ENCODE results near the gene ZNF500. TPM values are rescaled to one million over a fixed set of nuclear protein-coding genes. Genes with fewer than 3 reads are reported as not detected.

ZNF500 gene
- total and polyA plus RNA-seq, 2 donors from 2014 or later, result 4.9 to 18.3 TPM

GRCh38 chr16:4783951-4784336 is 17.0 kb upstream of the ZNF500 start:
- H3K4me3 ChIP-seq (ENCODE audit: low read length in 3 of 3), result no peak overlapping the region
- DNase-seq (no peak), FAIRE-seq (no peak)
- no peak overlapping the region for H3K9ac ChIP-seq (ENCODE audit: low read length in 3 of 3)
- no peaks in the 10 kb centered on the region for H3K4me1 ChIP-seq (ENCODE audit: control insufficient read depth in 2 of 3, insufficient read depth in 2 of 3, low read depth in 1 of 3, low read length in 3 of 3)
- H3K36me3 ChIP-seq (ENCODE audit: control insufficient read depth in 2 of 3, insufficient read depth in 3 of 3, low read length in 3 of 3), result no peaks in the 10 kb centered on the region
- H3K27me3 ChIP-seq (ENCODE audit: control insufficient read depth, insufficient read depth, low read length), result no peaks in the 10 kb centered on the region
- intact Hi-C loops (cut with DNase I), result no loop called here
- no peak for TF ChIP-seq CTCF (IDR thresholded peaks at IDR 0.05; ENCODE audit: borderline replicate concordance, extremely low read depth, insufficient read depth)
- H3K27ac ChIP-seq (ENCODE audit: low read depth in 2 of 2, low read length in 2 of 2), result no peak overlapping the region
- H3K9me3 ChIP-seq (ENCODE audit: control insufficient read depth in 2 of 3, insufficient read depth in 1 of 3, low read length in 3 of 3), result no peaks in the 10 kb centered on the region

DNA sequence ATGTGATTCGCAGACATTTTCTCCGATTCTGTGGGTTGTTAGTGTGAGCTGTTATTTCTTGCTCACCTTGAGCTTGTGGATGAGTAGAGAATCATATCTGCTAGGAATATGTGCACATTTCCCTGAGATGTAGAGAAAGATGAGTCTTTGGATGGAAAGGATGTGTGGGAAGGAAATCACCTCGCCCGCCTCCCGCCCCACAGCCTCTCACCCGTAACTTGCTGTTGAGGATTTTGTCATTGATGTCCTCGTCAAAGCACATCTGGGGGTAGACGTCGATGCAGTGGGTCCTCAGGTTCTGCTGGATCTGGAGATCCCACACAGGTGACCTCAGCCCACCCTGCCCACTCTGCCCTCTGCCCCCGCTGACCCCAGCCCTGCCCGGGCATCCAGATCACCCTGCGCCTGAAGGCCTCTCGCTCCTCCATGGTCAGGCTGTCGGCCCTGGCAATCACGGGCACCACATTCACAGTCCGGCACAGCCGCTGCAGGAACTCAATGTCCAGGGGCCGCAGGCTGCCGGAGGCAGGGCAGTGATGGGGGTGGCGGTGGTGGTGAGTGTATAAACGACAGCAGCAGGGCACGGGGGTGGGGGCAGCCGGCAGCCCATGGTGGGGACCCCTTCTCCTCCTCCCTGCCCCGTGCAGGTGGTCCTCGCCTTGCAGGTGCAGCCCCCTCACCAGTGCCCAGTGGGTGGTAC is 16.4 kb upstream of the ZNF500 start:
- DNase-seq (no peak), FAIRE-seq (no peak)
- intact Hi-C loops (cut with DNase I), result no loop called here

GRCh38 chr16:4780235-4780634 is 13.3 kb upstream of the ZNF500 start:
- Histone ChIP-seq H3K4me1 (ENCODE audit: control insufficient read depth in 2 of 3, insufficient read depth in 2 of 3, low read depth in 1 of 3, low read length in 3 of 3) (no peaks in the 10 kb centered on the region), H3K4me3 (ENCODE audit: low read length in 3 of 3) (no peak overlapping the region), H3K9ac (ENCODE audit: low read length in 3 of 3) (no peak overlapping the region), H3K36me3 (ENCODE audit: control insufficient read depth in 2 of 3, insufficient read depth in 3 of 3, low read length in 3 of 3) (no peaks in the 10 kb centered on the region), H3K27ac (ENCODE audit: low read depth in 2 of 2, low read length in 2 of 2) (no peak overlapping the region), H3K27me3 (ENCODE audit: control insufficient read depth, insufficient read depth, low read length) (no peaks in the 10 kb centered on the region), H3K9me3 (ENCODE audit: control insufficient read depth in 2 of 3, insufficient read depth in 1 of 3, low read length in 3 of 3) (no peaks in the 10 kb centered on the region)
- intact Hi-C loops (cut with DNase I), result no loop called here
- no peak for DNase-seq
- FAIRE-seq, result no peak
- TF ChIP-seq CTCF (IDR thresholded peaks at IDR 0.05; ENCODE audit: borderline replicate concordance, extremely low read depth, insufficient read depth), result no peak

More for the DNA sequence above, 16.4 kb upstream of the ZNF500 start:
- H3K9me3 ChIP-seq (ENCODE audit: control insufficient read depth in 2 of 3, insufficient read depth in 1 of 3, low read length in 3 of 3), result no peaks in the 10 kb centered on the region
- H3K27ac ChIP-seq (ENCODE audit: low read depth in 2 of 2, low read length in 2 of 2), result no peak overlapping the region
- H3K9ac ChIP-seq (ENCODE audit: low read length in 3 of 3), result no peak overlapping the region
- no peaks in the 10 kb centered on the region for H3K27me3 ChIP-seq (ENCODE audit: control insufficient read depth, insufficient read depth, low read length)
- H3K36me3 ChIP-seq (ENCODE audit: control insufficient read depth in 2 of 3, insufficient read depth in 3 of 3, low read length in 3 of 3), result no peaks in the 10 kb centered on the region
- H3K4me1 ChIP-seq (ENCODE audit: control insufficient read depth in 2 of 3, insufficient read depth in 2 of 3, low read depth in 1 of 3, low read length in 3 of 3), result no peaks in the 10 kb centered on the region
- no peak overlapping the region for H3K4me3 ChIP-seq (ENCODE audit: low read length in 3 of 3)
- TF ChIP-seq CTCF (IDR thresholded peaks at IDR 0.05; ENCODE audit: borderline replicate concordance, extremely low read depth, insufficient read depth), result no peak

- DNase-seq, result no peak
- no peak for TF ChIP-seq CTCF (IDR thresholded peaks at IDR 0.05; ENCODE audit: borderline replicate concordance, extremely low read depth, insufficient read depth)
- Histone ChIP-seq H3K27ac (ENCODE audit: low read depth in 2 of 2, low read length in 2 of 2) (no peak overlapping the region), H3K4me1 (ENCODE audit: control insufficient read depth in 2 of 3, insufficient read depth in 2 of 3, low read depth in 1 of 3, low read length in 3 of 3) (no peaks in the 10 kb centered on the region), H3K9ac (ENCODE audit: low read length in 3 of 3) (no peak overlapping the region), H3K9me3 (ENCODE audit: control insufficient read depth in 2 of 3, insufficient read depth in 1 of 3, low read length in 3 of 3) (no peaks in the 10 kb centered on the region), H3K27me3 (ENCODE audit: control insufficient read depth, insufficient read depth, low read length) (no peaks in the 10 kb centered on the region), H3K4me3 (ENCODE audit: low read length in 3 of 3) (no peak overlapping the region), H3K36me3 (ENCODE audit: control insufficient read depth in 2 of 3, insufficient read depth in 3 of 3, low read length in 3 of 3) (no peaks in the 10 kb centered on the region)
- no peak for FAIRE-seq
- intact Hi-C loops (cut with DNase I), result no loop called here
Observed at GRCh38 chr16:4778050-4778392, 11.1 kb upstream of the ZNF500 start.
